Measurements from ENCODE around the gene SHC2.

Gene SHC2

DNA sequence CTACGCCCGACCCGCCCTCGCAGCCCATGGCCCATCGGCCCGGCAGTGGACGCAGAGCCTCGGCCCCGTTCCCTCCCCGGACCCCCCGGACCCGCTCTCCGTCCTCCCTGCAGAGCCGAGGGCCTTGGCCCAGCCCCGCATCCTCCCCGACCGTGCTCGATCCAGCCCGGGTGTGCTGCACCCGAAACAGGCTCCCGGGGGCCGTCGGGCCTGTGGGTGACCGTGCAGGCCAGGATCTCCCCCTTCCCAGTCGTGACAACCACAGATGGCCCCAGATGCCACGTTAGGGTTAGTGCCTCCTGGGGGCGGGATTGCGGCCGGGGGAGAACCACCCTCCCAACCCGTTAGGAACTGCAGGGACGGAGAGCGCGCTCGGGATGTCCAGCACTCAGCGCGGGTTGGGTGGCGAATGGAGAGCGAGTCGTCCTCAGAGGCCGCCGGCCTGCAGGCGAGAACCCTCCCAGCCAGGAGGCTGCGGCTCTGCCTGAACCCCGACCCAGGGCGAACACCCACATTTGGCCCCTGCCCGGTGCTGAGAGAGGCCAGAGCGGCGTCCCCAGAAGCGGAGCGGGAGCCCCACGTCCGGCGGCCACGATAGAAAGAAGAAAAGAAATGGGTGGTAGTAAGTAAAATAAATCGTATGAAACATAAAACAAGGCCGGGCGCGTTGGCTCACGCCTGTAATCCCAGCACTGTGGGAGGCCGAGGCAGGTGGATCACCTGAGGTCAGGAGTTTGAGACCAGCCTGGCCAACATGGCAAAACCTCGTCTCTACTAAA lies 28.8 kb upstream of the SHC2 start:
- H3K4me2 ChIP-seq (ENCODE audit: low read length): peak overlapping the region; percentile 93
- H3K27me3 ChIP-seq (ENCODE audit: insufficient read depth, low read length): no peaks in the 10 kb centered on the region
- no peak overlapping the region for H3K27ac ChIP-seq (ENCODE audit: low read depth, low read length, poor library complexity, severe bottlenecking)
- peak overlapping the region; percentile 89 for H3K4me3 ChIP-seq (ENCODE audit: low read depth, low read length, poor library complexity, severe bottlenecking)
- peaks cover 8% of the 10 kb centered on the region for H3K4me1 ChIP-seq (ENCODE audit: insufficient read depth, low read length, severe bottlenecking)
- H3K9ac ChIP-seq (ENCODE audit: low read length): peak overlapping the region; percentile 96
- TF ChIP-seq EZH2 (IDR thresholded peaks at IDR 0.05; ENCODE audit: borderline replicate concordance, low read length): no peak
- H3F3A ChIP-seq (ENCODE audit: insufficient read depth, low read length): no peaks in the 10 kb centered on the region
- H3K79me2 ChIP-seq (ENCODE audit: insufficient read depth, low read length): no peaks in the 10 kb centered on the region
- no peak overlapping the region for H2AFZ ChIP-seq (ENCODE audit: low read length)
- H3K9me3 ChIP-seq (ENCODE audit: low read length): no peaks in the 10 kb centered on the region
- no peaks in the 10 kb centered on the region for H3K9me2 ChIP-seq (ENCODE audit: low read depth, low read length)
- no peaks in the 10 kb centered on the region for H4K20me1 ChIP-seq (ENCODE audit: insufficient read depth, low read length)
- H3K36me3 ChIP-seq (ENCODE audit: insufficient read depth, low read length): no peaks in the 10 kb centered on the region; the same call in 1 of the 2 replicates

DNA sequence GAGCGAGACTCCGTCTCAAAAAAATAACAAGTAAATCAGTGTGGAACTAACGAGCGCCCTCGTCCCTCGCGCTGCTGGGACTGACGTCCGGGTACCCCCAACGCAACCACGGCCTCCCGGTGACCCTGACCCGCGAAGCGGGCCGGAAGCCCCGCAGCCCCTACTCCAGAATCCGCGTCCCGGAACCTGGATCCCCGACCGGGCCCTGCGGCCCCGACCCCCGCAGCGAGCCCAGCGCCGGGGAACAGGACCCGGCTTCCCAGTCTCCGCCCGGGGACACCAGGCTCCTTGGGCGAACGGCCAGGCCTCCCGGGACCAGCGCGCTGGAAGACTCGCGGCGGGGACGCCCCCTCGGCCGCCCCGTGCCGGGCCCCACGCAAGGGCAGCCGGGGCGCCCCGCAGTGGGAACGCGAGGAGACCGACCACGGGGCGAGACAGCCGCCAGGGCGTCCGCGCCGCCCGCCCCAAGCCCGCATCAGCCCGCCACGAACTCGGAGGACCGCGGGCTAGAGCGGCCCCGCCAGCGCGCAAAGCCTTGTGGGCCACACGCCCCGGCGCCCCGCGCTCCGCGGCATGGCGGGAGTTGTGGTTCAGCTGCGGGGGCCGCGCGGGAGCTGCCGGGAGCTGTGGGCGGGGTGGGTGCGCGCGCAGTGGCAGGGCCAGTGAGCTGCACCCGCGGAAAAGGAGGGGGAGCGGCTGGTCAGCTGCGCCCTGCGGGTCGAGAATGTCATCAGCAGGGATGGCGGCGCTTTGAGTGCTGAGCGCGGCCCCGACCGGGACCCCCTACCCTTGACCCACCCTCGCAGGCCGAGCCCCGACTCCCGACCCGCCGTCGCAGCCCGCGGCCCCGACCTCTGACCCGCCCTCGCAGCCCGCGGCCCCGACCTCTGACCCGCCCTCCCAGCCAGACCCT lies 27.9 kb upstream of the SHC2 start:
- H3K36me3 ChIP-seq (ENCODE audit: insufficient read depth, low read length): no peaks in the 10 kb centered on the region; the same call in 1 of the 2 replicates
- peak overlapping the region; percentile 96 for H3K9ac ChIP-seq (ENCODE audit: low read length)
- peak overlapping the region; percentile 11 for H3K27ac ChIP-seq (ENCODE audit: low read depth, low read length, poor library complexity, severe bottlenecking)
- H3K4me2 ChIP-seq (ENCODE audit: low read length): peak overlapping the region; percentile 93
- no peaks in the 10 kb centered on the region for H3K9me2 ChIP-seq (ENCODE audit: low read depth, low read length)
- H4K20me1 ChIP-seq (ENCODE audit: insufficient read depth, low read length): no peaks in the 10 kb centered on the region
- peak overlapping the region; percentile 89 for H3K4me3 ChIP-seq (ENCODE audit: low read depth, low read length, poor library complexity, severe bottlenecking)
- H3K79me2 ChIP-seq (ENCODE audit: insufficient read depth, low read length): no peaks in the 10 kb centered on the region
- no peak overlapping the region for H2AFZ ChIP-seq (ENCODE audit: low read length)
- H3F3A ChIP-seq (ENCODE audit: insufficient read depth, low read length): no peaks in the 10 kb centered on the region
- no peak for TF ChIP-seq EZH2 (IDR thresholded peaks at IDR 0.05; ENCODE audit: borderline replicate concordance, low read length)
- TF ChIP-seq, protein P1, sequence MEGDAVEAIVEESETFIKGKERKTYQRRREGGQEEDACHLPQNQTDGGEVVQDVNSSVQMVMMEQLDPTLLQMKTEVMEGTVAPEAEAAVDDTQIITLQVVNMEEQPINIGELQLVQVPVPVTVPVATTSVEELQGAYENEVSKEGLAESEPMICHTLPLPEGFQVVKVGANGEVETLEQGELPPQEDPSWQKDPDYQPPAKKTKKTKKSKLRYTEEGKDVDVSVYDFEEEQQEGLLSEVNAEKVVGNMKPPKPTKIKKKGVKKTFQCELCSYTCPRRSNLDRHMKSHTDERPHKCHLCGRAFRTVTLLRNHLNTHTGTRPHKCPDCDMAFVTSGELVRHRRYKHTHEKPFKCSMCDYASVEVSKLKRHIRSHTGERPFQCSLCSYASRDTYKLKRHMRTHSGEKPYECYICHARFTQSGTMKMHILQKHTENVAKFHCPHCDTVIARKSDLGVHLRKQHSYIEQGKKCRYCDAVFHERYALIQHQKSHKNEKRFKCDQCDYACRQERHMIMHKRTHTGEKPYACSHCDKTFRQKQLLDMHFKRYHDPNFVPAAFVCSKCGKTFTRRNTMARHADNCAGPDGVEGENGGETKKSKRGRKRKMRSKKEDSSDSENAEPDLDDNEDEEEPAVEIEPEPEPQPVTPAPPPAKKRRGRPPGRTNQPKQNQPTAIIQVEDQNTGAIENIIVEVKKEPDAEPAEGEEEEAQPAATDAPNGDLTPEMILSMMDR (IDR thresholded peaks at IDR 0.05; ENCODE audit: low read length): no peak
- H3K27me3 ChIP-seq (ENCODE audit: insufficient read depth, low read length): no peaks in the 10 kb centered on the region
- H3K9me3 ChIP-seq (ENCODE audit: low read length): no peaks in the 10 kb centered on the region
- peaks cover 8% of the 10 kb centered on the region for H3K4me1 ChIP-seq (ENCODE audit: insufficient read depth, low read length, severe bottlenecking)

GRCh38 chr19:485583-486236 lies 24.9 kb upstream of the SHC2 start:
- H4K20me1 ChIP-seq (ENCODE audit: insufficient read depth, low read length): no peaks in the 10 kb centered on the region
- no peak overlapping the region for H2AFZ ChIP-seq (ENCODE audit: low read length)
- no peaks in the 10 kb centered on the region; the same call in 1 of the 2 replicates for H3K36me3 ChIP-seq (ENCODE audit: insufficient read depth, low read length)
- H3K4me1 ChIP-seq (ENCODE audit: insufficient read depth, low read length, severe bottlenecking): peaks cover 8% of the 10 kb centered on the region
- no peaks in the 10 kb centered on the region for H3K9me2 ChIP-seq (ENCODE audit: low read depth, low read length)
- H3K79me2 ChIP-seq (ENCODE audit: insufficient read depth, low read length): no peaks in the 10 kb centered on the region
- H3K9ac ChIP-seq (ENCODE audit: low read length): no peak overlapping the region
- H3K4me2 ChIP-seq (ENCODE audit: low read length): no peak overlapping the region
- no peaks in the 10 kb centered on the region for H3K9me3 ChIP-seq (ENCODE audit: low read length)
- H3K4me3 ChIP-seq (ENCODE audit: low read depth, low read length, poor library complexity, severe bottlenecking): no peak overlapping the region
- H3K27me3 ChIP-seq (ENCODE audit: insufficient read depth, low read length): no peaks in the 10 kb centered on the region
- peaks cover 4% of the 10 kb centered on the region for H3F3A ChIP-seq (ENCODE audit: insufficient read depth, low read length)
- TF ChIP-seq, protein P1 (IDR thresholded peaks at IDR 0.05; ENCODE audit: low read length): no peak
- no peak for TF ChIP-seq EZH2 (IDR thresholded peaks at IDR 0.05; ENCODE audit: borderline replicate concordance, low read length)
- no peak overlapping the region for H3K27ac ChIP-seq (ENCODE audit: low read depth, low read length, poor library complexity, severe bottlenecking)
